Vagina (tissue), 2 donors: ENCODE measurements around the gene CXADR.

ENCODE experiments used
- POLR2A ChIP-seq, 2 donors: fragments of 450-650 bp; IDR thresholded peaks; one replicate each; pipeline ENCODE4 v1.6.1; 2017; ENCODE audit warnings: antibody characterized with exemption in 2 of 2, mild to moderate bottlenecking in 2 of 2, moderate library complexity in 2 of 2
- TF ChIP-seq, protein P1 (sequence below), 3 experiments: fragments of 450-650 bp in 2 of 3; fragments of 200-600 bp in 1 of 3; sonication (generic) in 1 of 3; IDR thresholded peaks; one replicate each; pipeline ENCODE4 v1.5.1; 2017 to 2019; ENCODE audit warnings: antibody characterized with exemption in 3 of 3, mild to moderate bottlenecking in 2 of 3, moderate library complexity in 2 of 3

DNA sequence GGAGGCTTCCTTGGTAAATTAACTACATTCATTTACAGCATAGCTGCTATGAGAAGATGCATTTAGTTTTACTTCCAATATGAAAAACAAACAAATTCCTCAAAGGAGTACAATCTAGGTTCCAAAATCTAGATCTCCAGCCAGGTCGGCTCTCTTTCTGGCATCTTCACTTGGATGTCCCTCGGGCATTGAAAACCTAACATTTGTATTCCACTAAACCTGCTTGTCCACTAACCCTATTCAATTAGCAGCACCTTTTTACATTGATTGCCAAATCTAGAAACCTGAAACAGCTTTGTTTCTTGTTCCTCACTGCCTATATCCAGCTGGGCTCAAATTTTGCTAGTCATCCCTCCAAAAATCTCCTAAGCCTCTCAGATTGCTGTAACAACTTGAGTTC lies 14.3 kb upstream of the CXADR start:
- TF ChIP-seq, protein P1, sequence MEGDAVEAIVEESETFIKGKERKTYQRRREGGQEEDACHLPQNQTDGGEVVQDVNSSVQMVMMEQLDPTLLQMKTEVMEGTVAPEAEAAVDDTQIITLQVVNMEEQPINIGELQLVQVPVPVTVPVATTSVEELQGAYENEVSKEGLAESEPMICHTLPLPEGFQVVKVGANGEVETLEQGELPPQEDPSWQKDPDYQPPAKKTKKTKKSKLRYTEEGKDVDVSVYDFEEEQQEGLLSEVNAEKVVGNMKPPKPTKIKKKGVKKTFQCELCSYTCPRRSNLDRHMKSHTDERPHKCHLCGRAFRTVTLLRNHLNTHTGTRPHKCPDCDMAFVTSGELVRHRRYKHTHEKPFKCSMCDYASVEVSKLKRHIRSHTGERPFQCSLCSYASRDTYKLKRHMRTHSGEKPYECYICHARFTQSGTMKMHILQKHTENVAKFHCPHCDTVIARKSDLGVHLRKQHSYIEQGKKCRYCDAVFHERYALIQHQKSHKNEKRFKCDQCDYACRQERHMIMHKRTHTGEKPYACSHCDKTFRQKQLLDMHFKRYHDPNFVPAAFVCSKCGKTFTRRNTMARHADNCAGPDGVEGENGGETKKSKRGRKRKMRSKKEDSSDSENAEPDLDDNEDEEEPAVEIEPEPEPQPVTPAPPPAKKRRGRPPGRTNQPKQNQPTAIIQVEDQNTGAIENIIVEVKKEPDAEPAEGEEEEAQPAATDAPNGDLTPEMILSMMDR (IDR thresholded peaks at IDR 0.05): no peak
- no peak for TF ChIP-seq POLR2A (IDR thresholded peaks at IDR 0.05)
